Duodenal mucosa (tissue), 2 donors: Measurements from ENCODE around the gene PARVA.

Experiments
- H3K27ac ChIP-seq: one replicate; pipeline ENCODE4 v1.7.0; 2013; ENCODE audit warnings: low read depth, low read length
- H3K27me3 ChIP-seq, 2 donors: one replicate each; pipeline ENCODE4 v1.7.0; 2013; ENCODE audit warnings: low read length in 2 of 2, control low read depth in 1 of 2; ENCODE audit not compliant: insufficient read depth in 2 of 2, control insufficient read depth in 1 of 2
- H3K36me3 ChIP-seq, 2 donors: one replicate each; pipeline ENCODE4 v1.7.0; 2013; ENCODE audit warnings: low read length in 2 of 2, control low read depth in 1 of 2; ENCODE audit not compliant: insufficient read depth in 2 of 2, control insufficient read depth in 1 of 2
- H3K4me1 ChIP-seq, 2 donors: one replicate each; pipeline ENCODE4 v1.7.0; 2013; ENCODE audit warnings: low read length in 2 of 2, control low read depth in 1 of 2; ENCODE audit not compliant: insufficient read depth in 2 of 2, control insufficient read depth in 1 of 2
- H3K4me3 ChIP-seq, 2 donors: one replicate each; pipeline ENCODE4 v1.7.0; 2013; ENCODE audit warnings: low read length in 2 of 2, low read depth in 1 of 2
- H3K9ac ChIP-seq, 2 donors: one replicate each; pipeline ENCODE4 v1.7.0; 2013; ENCODE audit warnings: low read length in 2 of 2, low read depth in 1 of 2
- H3K9me3 ChIP-seq, 2 donors: one replicate each; pipeline ENCODE4 v1.7.0; 2013; ENCODE audit warnings: low read length in 2 of 2, control low read depth in 1 of 2; ENCODE audit not compliant: control insufficient read depth in 1 of 2

PARVA gene

DNA sequence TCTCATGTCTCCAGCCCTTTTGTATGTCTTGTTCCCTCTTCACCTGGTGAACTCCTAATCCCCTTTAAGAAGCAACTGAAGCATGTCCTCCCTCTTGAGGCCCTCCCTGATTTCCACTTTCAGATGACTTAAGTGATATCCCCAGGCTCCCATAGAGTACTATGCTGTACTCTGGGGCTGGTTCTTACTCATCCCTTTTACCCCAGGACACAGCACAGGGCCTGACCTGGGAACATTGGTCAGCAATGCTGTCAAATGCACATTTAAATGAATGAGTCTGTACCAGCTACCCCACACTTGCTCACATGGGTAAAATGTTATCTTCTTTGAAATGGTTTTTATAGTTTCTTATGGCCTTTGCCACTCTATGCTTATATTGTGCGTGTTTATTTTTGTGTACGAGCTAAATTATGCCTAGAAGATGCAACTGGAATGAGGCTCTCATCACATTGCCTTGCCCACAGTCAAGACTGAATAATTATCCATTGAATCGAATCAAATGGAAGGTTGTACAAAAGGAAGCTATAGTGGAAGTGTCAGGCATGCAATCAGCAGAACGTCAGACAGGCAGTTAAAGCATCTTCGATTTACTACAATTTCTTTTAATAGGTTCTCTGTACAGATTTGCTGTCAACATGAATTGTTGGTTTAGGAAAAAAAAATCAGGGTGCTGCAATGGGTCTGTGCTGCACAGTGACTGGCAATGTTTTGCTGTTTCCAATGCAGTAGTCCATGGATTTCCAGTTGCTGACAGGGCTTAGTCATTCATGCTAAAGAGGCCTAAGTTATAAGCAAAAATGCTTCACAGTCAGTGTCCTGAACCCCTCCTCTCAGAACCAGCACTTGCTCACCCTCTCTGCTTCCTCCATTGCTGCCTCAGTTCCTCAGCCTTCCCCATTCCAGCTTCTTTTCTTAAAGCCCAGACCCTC is 79.5 kb downstream of the PARVA start:
- no peak overlapping the region for H3K27ac ChIP-seq
- no peak overlapping the region for H3K4me3 ChIP-seq
- H3K4me1 ChIP-seq = peaks cover 0 to 10% of the 10 kb centered on the region in 2 donors
- no peak overlapping the region for H3K9ac ChIP-seq
- H3K36me3 ChIP-seq = no peaks in the 10 kb centered on the region
- H3K27me3 ChIP-seq = no peaks in the 10 kb centered on the region
- H3K9me3 ChIP-seq = no peaks in the 10 kb centered on the region

DNA sequence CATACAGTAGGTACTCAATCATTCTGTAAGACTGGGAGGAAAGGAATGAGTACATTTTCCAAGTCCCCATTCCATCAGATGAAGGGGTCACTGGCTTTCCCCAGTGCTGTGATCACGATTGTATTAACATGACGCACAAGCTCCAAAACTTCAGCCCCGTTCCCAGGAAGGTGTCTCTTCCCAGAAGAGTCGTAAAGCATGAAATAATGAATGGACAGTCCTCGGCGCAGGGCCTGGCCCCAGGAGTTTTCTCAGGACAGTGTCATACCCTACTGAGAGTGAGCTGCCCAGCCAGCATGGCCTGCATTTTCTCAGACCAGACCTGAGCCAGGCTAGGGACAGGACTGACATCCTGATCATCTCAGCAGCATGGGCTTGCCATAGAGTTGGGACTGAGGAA is 80.7 kb downstream of the PARVA start:
- H3K9ac ChIP-seq = no peak overlapping the region
- no peaks in the 10 kb centered on the region for H3K9me3 ChIP-seq
- no peaks in the 10 kb centered on the region for H3K27me3 ChIP-seq
- H3K27ac ChIP-seq = no peak overlapping the region
- no peak overlapping the region for H3K4me3 ChIP-seq
- peaks cover 0 to 10% of the 10 kb centered on the region in 2 donors for H3K4me1 ChIP-seq
- H3K36me3 ChIP-seq = no peaks in the 10 kb centered on the region

DNA sequence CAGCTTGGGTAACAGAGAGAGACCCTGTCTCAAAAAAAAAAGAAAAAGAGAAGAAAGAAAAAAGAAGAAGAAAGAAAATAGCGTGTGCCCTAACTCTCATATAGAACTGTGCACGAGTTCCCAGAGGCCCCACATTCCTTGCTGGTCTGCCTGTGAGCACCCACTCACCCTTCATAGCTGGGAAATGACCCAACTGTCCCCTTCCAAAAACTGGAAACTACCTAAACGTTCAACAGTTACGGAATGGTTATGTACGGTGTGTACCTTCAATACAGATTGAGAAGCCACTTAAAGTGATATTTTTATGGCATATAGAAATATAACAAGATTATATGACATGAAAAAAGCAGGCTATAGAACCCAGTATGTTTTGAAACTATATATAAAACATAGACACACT is 82.0 kb downstream of the PARVA start:
- H3K9ac ChIP-seq = no peak overlapping the region
- H3K4me1 ChIP-seq = peaks cover 0 to 6% of the 10 kb centered on the region in 2 donors

DNA sequence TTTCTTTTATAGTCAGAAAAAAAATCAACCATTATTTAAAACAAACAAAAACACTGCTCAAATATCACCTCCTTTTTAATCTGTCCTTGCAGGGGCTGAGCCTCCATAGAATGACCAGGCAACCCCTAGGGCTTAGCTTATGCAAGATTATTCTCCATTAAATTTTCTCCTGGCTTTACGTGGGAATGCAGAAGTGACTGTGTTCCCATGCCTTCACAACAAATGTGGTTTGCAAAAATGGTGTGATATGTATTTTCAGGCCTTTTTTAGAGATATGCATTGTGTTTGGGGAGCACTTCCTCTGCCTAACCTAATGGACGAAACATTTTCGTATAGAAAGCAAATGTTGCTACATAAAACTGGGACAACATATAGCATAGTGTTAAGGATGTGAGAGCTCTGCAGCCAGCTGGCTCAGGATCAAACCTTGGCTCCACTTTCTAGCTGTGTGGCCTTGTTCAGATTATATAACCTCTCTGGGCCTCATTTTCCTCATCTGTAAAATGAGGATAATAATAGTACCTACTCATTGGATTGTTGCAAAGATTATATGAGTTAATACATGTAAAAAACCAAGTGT is 82.6 kb downstream of the PARVA start:
- no peaks in the 10 kb centered on the region for H3K36me3 ChIP-seq
- H3K4me3 ChIP-seq = no peak overlapping the region
- no peak overlapping the region for H3K27ac ChIP-seq
- H3K9ac ChIP-seq = no peak overlapping the region
- H3K4me1 ChIP-seq = peaks cover 0 to 6% of the 10 kb centered on the region in 2 donors
- peaks cover 3 to 11% of the 10 kb centered on the region in 2 donors for H3K9me3 ChIP-seq
- no peaks in the 10 kb centered on the region for H3K27me3 ChIP-seq

More for the DNA sequence above, 82.0 kb downstream of the PARVA start:
- Histone ChIP-seq H3K9me3 (peaks cover 2 to 5% of the 10 kb centered on the region in 2 donors), H3K36me3 (no peaks in the 10 kb centered on the region), H3K27me3 (no peaks in the 10 kb centered on the region), H3K4me3 (no peak overlapping the region), H3K27ac (no peak overlapping the region)

DNA sequence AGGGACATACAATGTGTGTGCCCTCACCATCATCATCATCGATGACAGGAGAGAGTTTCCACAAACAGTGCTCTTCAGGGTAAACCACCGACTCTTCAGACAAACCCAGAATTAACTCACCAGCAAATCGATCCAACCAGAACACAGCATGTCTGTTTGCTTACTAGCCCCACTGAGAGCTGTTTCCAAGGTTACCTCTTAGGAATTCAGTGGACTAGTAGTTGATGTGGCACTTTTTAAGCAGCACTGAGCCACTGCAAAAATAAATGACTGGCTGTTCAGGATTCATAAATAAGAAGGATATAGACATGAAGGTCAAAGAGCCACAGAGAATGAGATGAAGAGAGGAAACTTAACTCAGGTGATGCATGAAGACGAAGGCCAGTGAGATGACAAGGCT is 83.1 kb downstream of the PARVA start:
- H3K36me3 ChIP-seq = no peaks in the 10 kb centered on the region
- no peak overlapping the region for H3K27ac ChIP-seq
- no peaks in the 10 kb centered on the region for H3K27me3 ChIP-seq
- peaks cover 3 to 11% of the 10 kb centered on the region in 2 donors for H3K9me3 ChIP-seq
- peaks cover 0 to 6% of the 10 kb centered on the region in 2 donors for H3K4me1 ChIP-seq
- no peak overlapping the region for H3K9ac ChIP-seq
- H3K4me3 ChIP-seq = no peak overlapping the region

DNA sequence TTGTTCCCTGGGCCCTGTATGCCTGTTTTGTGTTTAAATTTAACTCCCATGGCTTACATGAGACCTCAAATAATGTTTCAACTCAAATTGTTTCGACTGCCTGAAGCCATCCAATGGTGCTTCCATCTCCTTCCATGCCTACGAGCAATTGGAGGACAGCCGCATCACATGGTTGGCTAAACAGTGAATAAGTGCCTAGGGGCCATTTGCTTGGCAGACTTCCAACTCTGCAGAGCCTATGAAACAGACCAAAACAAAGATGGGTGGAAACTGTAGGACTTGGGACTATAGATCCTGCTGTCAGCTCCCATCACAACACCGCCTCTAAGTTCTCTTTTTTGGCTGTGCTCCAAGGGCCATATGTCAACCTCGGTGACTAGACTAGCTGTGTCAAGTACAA is 84.1 kb downstream of the PARVA start:
- Histone ChIP-seq H3K9me3 (peaks cover 3 to 11% of the 10 kb centered on the region in 2 donors), H3K36me3 (no peaks in the 10 kb centered on the region), H3K9ac (no peak overlapping the region), H3K27ac (no peak overlapping the region), H3K4me3 (no peak overlapping the region), H3K4me1 (peaks cover 0 to 6% of the 10 kb centered on the region in 2 donors), H3K27me3 (no peaks in the 10 kb centered on the region)

DNA sequence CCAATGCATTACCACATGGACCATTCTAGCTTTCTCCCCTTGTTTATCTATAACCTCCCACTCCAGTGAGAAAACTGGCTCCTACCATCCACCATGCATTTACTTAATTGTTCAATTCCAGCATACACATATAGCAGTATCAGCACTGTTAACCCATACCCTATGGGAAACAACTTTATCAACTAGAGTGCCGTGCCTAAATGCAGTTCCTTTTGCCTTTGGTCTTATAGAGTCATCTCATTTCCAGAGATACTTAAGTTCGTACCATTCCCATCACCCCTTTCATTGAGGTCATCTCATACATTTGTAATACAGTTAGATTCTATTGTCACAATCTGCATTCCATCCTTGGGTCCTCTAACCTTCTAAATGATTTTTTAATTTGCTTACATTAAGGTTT is 86.9 kb downstream of the PARVA start:
- Histone ChIP-seq H3K27me3 (no peaks in the 10 kb centered on the region), H3K27ac (no peak overlapping the region), H3K9ac (no peak overlapping the region), H3K4me3 (no peak overlapping the region), H3K36me3 (no peaks in the 10 kb centered on the region), H3K4me1 (no peaks in the 10 kb centered on the region), H3K9me3 (peaks cover 3 to 11% of the 10 kb centered on the region in 2 donors)

DNA sequence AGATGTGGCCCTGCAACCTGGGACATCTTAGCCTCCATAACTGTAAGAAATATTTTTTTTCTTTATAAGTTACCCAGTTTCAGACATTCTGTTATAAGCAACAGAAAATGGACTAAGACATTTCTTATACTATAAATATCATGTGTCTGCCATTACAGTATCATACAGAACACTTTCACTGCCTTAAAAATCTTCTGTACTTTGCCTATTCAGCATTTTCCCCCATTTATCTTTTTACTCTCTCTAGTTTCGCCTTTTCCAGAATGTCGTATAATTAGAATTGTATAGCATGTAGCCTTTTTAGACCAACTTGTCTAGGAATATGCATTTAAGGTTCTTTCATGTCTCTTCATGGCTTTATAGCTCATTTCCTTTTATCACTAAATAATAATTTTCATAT is 88.0 kb downstream of the PARVA start:
- Histone ChIP-seq H3K36me3 (no peaks in the 10 kb centered on the region), H3K4me1 (peaks cover 0 to 3% of the 10 kb centered on the region in 2 donors), H3K27me3 (no peaks in the 10 kb centered on the region), H3K9me3 (peaks cover 3 to 11% of the 10 kb centered on the region in 2 donors), H3K27ac (no peak overlapping the region), H3K4me3 (no peak overlapping the region), H3K9ac (no peak overlapping the region)

DNA sequence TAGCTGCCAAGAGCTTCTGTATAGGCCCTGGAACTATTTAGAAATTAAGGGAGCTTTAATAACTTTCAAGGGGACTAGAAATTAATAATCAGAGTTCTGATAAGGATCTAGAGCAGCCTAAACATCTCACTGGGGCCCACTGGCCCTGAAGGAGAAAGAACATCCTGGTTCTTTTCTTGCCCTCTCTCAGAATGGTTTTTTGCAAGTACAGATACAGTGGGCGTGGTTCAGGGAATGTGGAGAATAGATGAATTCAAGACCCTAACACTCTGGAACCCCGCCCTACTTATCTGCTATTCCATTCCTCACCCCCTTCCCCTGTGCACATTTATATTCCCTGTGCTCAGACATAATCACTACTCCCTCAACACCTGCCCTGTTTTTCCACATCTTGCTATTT is 90.2 kb downstream of the PARVA start:
- Histone ChIP-seq H3K27me3 (no peaks in the 10 kb centered on the region), H3K27ac (no peak overlapping the region), H3K9ac (no peak overlapping the region), H3K9me3 (peaks cover 3 to 11% of the 10 kb centered on the region in 2 donors), H3K36me3 (no peaks in the 10 kb centered on the region), H3K4me1 (peaks cover 0 to 3% of the 10 kb centered on the region in 2 donors), H3K4me3 (no peak overlapping the region)

DNA sequence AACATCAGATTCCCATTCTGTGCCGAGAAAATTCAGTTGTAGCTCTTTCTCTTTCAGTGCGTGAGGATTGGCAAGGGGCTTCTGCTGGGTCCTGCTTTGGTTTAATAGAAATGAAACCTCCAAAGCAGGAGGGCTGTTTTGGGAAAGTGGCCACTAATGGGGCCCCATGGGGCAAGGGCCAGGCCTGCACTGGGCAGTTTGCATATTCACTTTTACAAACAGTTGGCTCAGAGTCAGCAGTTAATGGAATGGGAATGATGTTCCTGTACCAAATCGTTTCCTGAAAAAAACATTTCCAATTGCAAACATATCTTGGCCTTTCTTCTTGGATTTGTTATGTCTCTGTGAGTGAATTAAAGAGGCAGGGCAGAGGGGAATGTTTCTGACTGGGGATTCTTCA is 92.1 kb downstream of the PARVA start:
- H3K4me1 ChIP-seq = peaks cover 0 to 3% of the 10 kb centered on the region in 2 donors
- no peak overlapping the region for H3K27ac ChIP-seq
- no peaks in the 10 kb centered on the region for H3K27me3 ChIP-seq
- no peak overlapping the region for H3K4me3 ChIP-seq
- H3K9ac ChIP-seq = no peak overlapping the region
- H3K36me3 ChIP-seq = peaks cover 0 to 9% of the 10 kb centered on the region in 2 donors
- H3K9me3 ChIP-seq = peaks cover under 1 to 5% of the 10 kb centered on the region in 2 donors
